ENCODE data around the gene BLACAT1. TPM values are rescaled to one million over a fixed set of nuclear protein-coding genes. Genes with fewer than 3 reads are reported as not detected.

BLACAT1 gene
- total and polyA plus RNA-seq, 2 of the 8 experiments (the other 6 are each of a cell fraction or from before 2014, with no cell fraction given), result 3.5 to 10.5 TPM

- no peak for TF ChIP-seq CTCF (IDR thresholded peaks at IDR 0.05; ENCODE audit: control extremely low read depth in 1 of 3, insufficient read depth in 1 of 3, low read depth in 1 of 3, low read length in 3 of 3)
Measured at GRCh38 chr1:205492774-205493173, 36.9 kb upstream of the BLACAT1 start (continued).
